Keratinocyte (primary cell): ENCODE data around the gene SIK3. TPM values are rescaled to one million over a fixed set of nuclear protein-coding genes. Genes with fewer than 3 reads are reported as not detected.

Experiments used
- DNase-seq: peaks from one replicate; pipeline ENCODE4 v3.0.0-alpha.2; 2011; ENCODE audit warnings: low read depth, missing footprints, low spot score
- FAIRE-seq: peaks from 2 replicates; lab custom pipeline; 2011; peaks lifted over from hg19 to GRCh38; lab: Jason Lieb, UNC
- H2AFZ ChIP-seq: 2 replicates; pipeline ENCODE4 v1.6.0; 2012; ENCODE audit warnings: low read length, control low read depth, inconsistent platforms; ENCODE audit not compliant: control insufficient read depth
- H3K27ac ChIP-seq: 2 replicates; pipeline ENCODE4 v1.5.1; 2011; ENCODE audit warnings: low read length; ENCODE audit not compliant: control insufficient read depth, insufficient read depth
- H3K27me3 ChIP-seq: 3 replicates; pipeline ENCODE4 v1.6.0; 2011; ENCODE audit warnings: low read length; ENCODE audit not compliant: control insufficient read depth, insufficient read depth; ENCODE audit errors: extremely low read depth
- H3K36me3 ChIP-seq, 2 experiments: 2 replicates in 1 of 2; 3 replicates in 1 of 2; pipeline ENCODE4 v1.5.1; 2011; ENCODE audit warnings: low read length in 2 of 2, mild to moderate bottlenecking in 1 of 2; ENCODE audit not compliant: control insufficient read depth in 2 of 2, insufficient read depth in 2 of 2; ENCODE audit errors: extremely low read depth in 1 of 2
- H3K4me1 ChIP-seq: 3 replicates; pipeline ENCODE4 v1.5.1; 2011; ENCODE audit warnings: low read length; ENCODE audit not compliant: control insufficient read depth, insufficient read depth; ENCODE audit errors: extremely low read depth
- H3K4me2 ChIP-seq: 3 replicates; pipeline ENCODE4 v1.6.0; 2011; ENCODE audit warnings: low read depth, low read length; ENCODE audit not compliant: control insufficient read depth, insufficient read depth; ENCODE audit errors: extremely low read depth
- H3K4me3 ChIP-seq, 3 experiments: fragments of 200-600 bp in 1 of 3; sonication (generic) in 1 of 3; 2 replicates in 2 of 3; 3 replicates in 1 of 3; pipeline ENCODE4 v1.5.1; 2011 to 2016; ENCODE audit warnings: low read length in 3 of 3, mild to moderate bottlenecking in 3 of 3, control low read depth in 2 of 3, inconsistent platforms in 1 of 3, low read depth in 1 of 3, mixed read lengths in 1 of 3, mixed run types in 1 of 3, moderate library complexity in 1 of 3; ENCODE audit not compliant: control insufficient read depth in 2 of 3, insufficient read depth in 2 of 3; ENCODE audit errors: extremely low read depth in 1 of 3
- H3K79me2 ChIP-seq: 2 replicates; pipeline ENCODE4 v1.6.0; 2012; ENCODE audit warnings: low read length; ENCODE audit not compliant: control insufficient read depth, insufficient read depth
- H3K9ac ChIP-seq: 3 replicates; pipeline ENCODE4 v1.6.0; 2011; ENCODE audit warnings: low read length; ENCODE audit not compliant: control insufficient read depth, insufficient read depth; ENCODE audit errors: extremely low read depth
- H3K9me1 ChIP-seq: 3 replicates; pipeline ENCODE4 v1.6.0; 2011; ENCODE audit warnings: low read length; ENCODE audit not compliant: control insufficient read depth, insufficient read depth; ENCODE audit errors: extremely low read depth
- H3K9me3 ChIP-seq: 2 replicates; pipeline ENCODE4 v1.5.1; 2012; ENCODE audit warnings: low read depth, low read length; ENCODE audit not compliant: control insufficient read depth
- H4K20me1 ChIP-seq: 3 replicates; pipeline ENCODE4 v1.6.0; 2011; ENCODE audit warnings: low read length; ENCODE audit not compliant: control insufficient read depth, insufficient read depth; ENCODE audit errors: extremely low read depth
- CTCF ChIP-seq, 3 experiments: IDR thresholded peaks in 1 of 3; conservative IDR thresholded peaks in 1 of 3; optimal IDR thresholded peaks in 1 of 3; 2 replicates in 2 of 3; 3 replicates in 1 of 3; pipeline versions ENCODE3 to v1.5.1; 2011; ENCODE audit warnings: low read length in 3 of 3, mild to moderate bottlenecking in 3 of 3, moderate library complexity in 2 of 3, control low read depth in 1 of 3, inconsistent platforms in 1 of 3; ENCODE audit not compliant: insufficient read depth in 2 of 3; ENCODE audit errors: extremely low read depth in 1 of 3
- EZH2 ChIP-seq: IDR thresholded peaks from one replicate; pipeline ENCODE4 v1.6.1; 2012; ENCODE audit warnings: inconsistent platforms, mild to moderate bottlenecking, low read length, moderate library complexity
- dilution Hi-C: fragments of 300-500 bp; cut with MboI; formaldehyde crosslinking; loops from one replicate; pipeline ENCODE4 v1.7.0; 2020; ENCODE audit warnings: low sequenced_read_pairs; ENCODE audit not compliant: extremely low pct_ligation_motif_present
- polyA plus RNA-seq, 5 experiments: library from polyadenylated mRNA; depleted of rRNA in 3 of 5; stranded (reverse) in 3 of 5; stranded (forward) in 1 of 5; unstranded in 1 of 5; fragments of >200 nt; gene quantifications; 1 replicate in 1 of 5; 2 replicates in 3 of 5; 3 replicates in 1 of 5; pipeline versions ENCODE4 v1.2.1 to v1.2.3, GENCODE V29; 2011 to 2012; ENCODE audit warnings: missing spikeins in 2 of 5, low read depth in 1 of 5, low replicate concordance in 1 of 5

SIK3 gene
- polyA plus RNA-seq, 1 donor (not counting 4 experiments of a cell fraction or from before 2014, with no cell fraction given), result 8.2 TPM

GRCh38 chr11:117070016-117070415 is 28.2 kb downstream of the SIK3 start:
- Histone ChIP-seq H3K4me1 (peaks cover 37% of the 10 kb centered on the region), H3K27ac (no peak overlapping the region), H2AFZ (no peak overlapping the region), H3K4me3 (no peak overlapping the region), H3K4me2 (no peak overlapping the region), H3K9me1 (no peaks in the 10 kb centered on the region), H3K9ac (no peak overlapping the region), H3K36me3 (no peaks in the 10 kb centered on the region), H3K27me3 (no peaks in the 10 kb centered on the region), H4K20me1 (peaks cover 6% of the 10 kb centered on the region), H3K79me2 (peaks cover 63% of the 10 kb centered on the region), H3K9me3 (no peaks in the 10 kb centered on the region)
- FAIRE-seq, result no peak
- DNase-seq, result no peak
- TF ChIP-seq CTCF (optimal IDR thresholded peaks at IDR 0.05 in 1 of 3, IDR thresholded peaks at IDR 0.05 in 1 of 3, conservative IDR thresholded peaks at IDR 0.05 in 1 of 3; ENCODE audit: extremely low read depth in 1 of 3, insufficient read depth in 2 of 3, low read length in 3 of 3) (no peak), EZH2 (no peak)
- dilution Hi-C loops, result no loop called here

DNA sequence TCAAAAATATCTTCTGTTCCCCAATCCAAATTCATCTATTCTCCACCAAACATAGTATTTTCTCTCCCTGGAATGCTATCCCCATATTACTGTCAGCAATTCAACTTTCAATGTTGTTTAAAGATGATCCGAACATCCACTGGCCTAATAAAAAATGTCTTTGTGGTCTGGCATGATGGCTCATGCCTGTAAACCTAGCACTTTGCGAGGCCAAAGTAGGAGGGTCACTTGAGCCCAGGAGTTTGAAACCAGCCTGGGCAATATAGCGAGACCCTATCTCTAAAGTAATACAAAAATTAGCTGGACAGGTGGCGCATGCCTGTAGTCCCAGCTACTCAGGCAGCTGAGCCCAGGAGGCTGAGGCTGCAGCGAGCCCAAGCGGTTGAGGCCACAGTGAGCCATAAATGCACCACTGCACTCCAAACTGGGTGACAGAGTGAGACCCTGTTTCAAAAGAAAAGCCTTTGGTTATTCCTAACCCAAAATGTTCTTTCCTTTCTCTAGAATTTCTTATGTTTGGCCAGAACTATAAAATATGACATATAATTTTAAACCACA is 29.8 kb downstream of the SIK3 start:
- dilution Hi-C loops, result no loop called here
- peaks cover 6% of the 10 kb centered on the region for H4K20me1 ChIP-seq
- no peak for TF ChIP-seq EZH2
- no peak for TF ChIP-seq CTCF (optimal IDR thresholded peaks at IDR 0.05 in 1 of 3, IDR thresholded peaks at IDR 0.05 in 1 of 3, conservative IDR thresholded peaks at IDR 0.05 in 1 of 3; ENCODE audit: extremely low read depth in 1 of 3, insufficient read depth in 2 of 3, low read length in 3 of 3)

More for the DNA sequence above, 29.8 kb downstream of the SIK3 start:
- DNase-seq (no peak), FAIRE-seq (no peak)
- no peak overlapping the region for H3K27ac ChIP-seq
- no peaks in the 10 kb centered on the region for H3K27me3 ChIP-seq
- H3K79me2 ChIP-seq, result peaks cover 64% of the 10 kb centered on the region
- no peak overlapping the region for H3K4me2 ChIP-seq
- no peak overlapping the region for H3K4me3 ChIP-seq
- H3K9me3 ChIP-seq, result no peaks in the 10 kb centered on the region
- H3K9me1 ChIP-seq, result no peaks in the 10 kb centered on the region
- H2AFZ ChIP-seq, result no peak overlapping the region
- peaks cover 32% of the 10 kb centered on the region for H3K4me1 ChIP-seq
- no peak overlapping the region for H3K9ac ChIP-seq
- H3K36me3 ChIP-seq, result no peaks in the 10 kb centered on the region
